ENCODE results near the gene HDAC4. TPM values are rescaled to one million over a fixed set of nuclear protein-coding genes. Genes with fewer than 3 reads are reported as not detected.

HDAC4 gene
- total and polyA plus RNA-seq, 2 experiments from 2014 or later: 8.1 to 41.8 TPM

- H3K4me2 ChIP-seq: no peak overlapping the region
- H3K4me1 ChIP-seq (ENCODE audit: insufficient read depth): peaks cover 36% of the 10 kb centered on the region
- ATAC-seq (no peak), DNase-seq (ENCODE audit: low spot score) (no peak)
- peaks cover 79% of the 10 kb centered on the region for H3K4me1 Mint-ChIP-seq
- H3K36me3 Mint-ChIP-seq (ENCODE audit: low read depth): peaks cover 5% of the 10 kb centered on the region; the same call in 2 of the 3 replicates
- no peak overlapping the region for H3K4me3 Mint-ChIP-seq
- no peak overlapping the region for H3K27ac ChIP-seq (ENCODE audit: low read depth)
- H3K4me3 ChIP-seq: no peak overlapping the region
- peaks cover 7% of the 10 kb centered on the region; the same call in 1 of the 2 replicates for H3F3A ChIP-seq (replicated peaks; ENCODE audit: low read depth)
- no peak overlapping the region for H2AFZ ChIP-seq
- peaks cover 86% of the 10 kb centered on the region for H3K79me2 ChIP-seq (replicated peaks; ENCODE audit: insufficient read depth)
- H3K9me2 ChIP-seq (ENCODE audit: insufficient read depth): no peaks in the 10 kb centered on the region
- H4K20me1 ChIP-seq (replicated peaks; ENCODE audit: insufficient read depth): peaks cover 12% of the 10 kb centered on the region
- H3K9me3 Mint-ChIP-seq: no peaks in the 10 kb centered on the region; the same call in 2 of the 3 replicates
- no peaks in the 10 kb centered on the region for H3K36me3 ChIP-seq (ENCODE audit: insufficient read depth)
- TF ChIP-seq EZH2phosphoT487 (IDR thresholded peaks at IDR 0.05; ENCODE audit: unreplicated experiment) (no peak), POLR2AphosphoS5 (IDR thresholded peaks at IDR 0.05; ENCODE audit: low read depth) (no peak), CREB1 (CRISPR knock-in tag; IDR thresholded peaks at IDR 0.05; ENCODE audit: low read depth) (no peak), ETS1 (IDR thresholded peaks at IDR 0.05) (no peak), ZNF331 (CRISPR knock-in tag; IDR thresholded peaks at IDR 0.05; ENCODE audit: low read depth) (no peak), REST (IDR thresholded peaks at IDR 0.05; ENCODE audit: unreplicated experiment) (no peak), JUNB (IDR thresholded peaks at IDR 0.05; ENCODE audit: unreplicated experiment) (no peak), STAT1 (IDR thresholded peaks at IDR 0.05; ENCODE audit: unreplicated experiment) (no peak), ZNF114 (CRISPR knock-in tag; IDR thresholded peaks at IDR 0.05) (no peak)
- peaks cover 12% of the 10 kb centered on the region for H3K27me3 Mint-ChIP-seq (ENCODE audit: insufficient read depth, low read depth, poor library complexity)
- H3K27ac Mint-ChIP-seq: no peak overlapping the region
- no peaks in the 10 kb centered on the region for H3K27me3 ChIP-seq (ENCODE audit: insufficient read depth)
Measured at GRCh38 chr2:239298116-239298804, 102.6 kb downstream of the HDAC4 start.

All from GM23338 (cell line).